Measurements from ENCODE around the gene C8G. TPM values are rescaled to one million over a fixed set of nuclear protein-coding genes. Genes with fewer than 3 reads are reported as not detected.

Gene C8G
- total and polyA plus RNA-seq, 2 of the 13 experiments (the other 11 are each of a cell fraction or from before 2014, with no cell fraction given), result 4.9 to 12.8 TPM

DNA sequence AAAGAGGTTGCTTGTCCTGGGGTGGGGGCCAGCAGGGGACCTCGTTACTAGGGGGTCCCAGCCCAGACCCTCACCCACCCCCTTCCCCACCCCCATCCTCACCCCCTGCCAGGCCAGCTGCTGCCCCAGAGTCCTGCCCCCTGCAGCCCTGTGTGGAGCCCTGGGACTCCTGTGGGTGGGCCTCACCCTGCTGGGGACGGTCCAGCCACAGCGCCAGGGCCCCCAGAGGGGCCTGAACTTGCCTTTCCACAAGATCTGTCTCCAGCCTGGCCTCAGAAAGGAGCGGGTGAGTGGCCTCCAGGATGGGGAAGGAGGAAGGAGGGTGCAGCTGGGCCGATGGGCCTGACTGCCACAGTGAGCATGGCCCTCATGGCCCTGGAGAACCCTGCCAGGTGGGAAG lies 24.7 kb downstream of the C8G start (continued):
- no peak for TF ChIP-seq ISL2 (CRISPR knock-in tag; IDR thresholded peaks at IDR 0.05)

- no peak overlapping the region for H3K4me2 ChIP-seq (ENCODE audit: low read depth, low read length)
- ATAC-seq, result no peak
- WGBS (ENCODE audit: low lambda C conversion rate), result no CpG with 5 or more reads among the region's 11 CpGs
- no peak overlapping the region for H3K27ac ChIP-seq (ENCODE audit: extremely low read length, insufficient read depth, low read length)
- no peak overlapping the region for H3K9ac ChIP-seq (ENCODE audit: insufficient read depth, low read depth, low read length)
- H3K27me3 ChIP-seq (ENCODE audit: control insufficient read depth in 1 of 2, insufficient read depth in 2 of 2, low read length in 2 of 2), result peaks cover 27 to 74% of the 10 kb centered on the region in 2 experiments
- ChIA-PET CTCF (ENCODE audit: low intra/inter-chr PET ratio, low total read pairs) (no interaction called here), POLR2A (interaction anchor here (1.2 kb wide), 1 partner anchor 22 kb away, joined by 5 read pairs; no protein-coding TSS in a partner anchor)
- no peak overlapping the region for H2AFZ ChIP-seq (ENCODE audit: low read length)
- H3K4me3 ChIP-seq (replicated peaks in 1 of 3; ENCODE audit: insufficient read depth in 1 of 3, low read depth in 2 of 3, low read length in 3 of 3), result no peak overlapping the region
- peaks cover 49% of the 10 kb centered on the region for H3K4me1 ChIP-seq (ENCODE audit: insufficient read depth, low read length)
- BruUV-seq (replicated peaks), result no TSS peak
- H3K9me3 ChIP-seq (ENCODE audit: low read length), result no peaks in the 10 kb centered on the region
- no peak for FAIRE-seq
- H3K36me3 ChIP-seq (replicated peaks in 1 of 2; ENCODE audit: control insufficient read depth in 1 of 2, insufficient read depth in 2 of 2, low read length in 2 of 2), result no peaks in the 10 kb centered on the region
- in situ Hi-C loops (cut with HindIII; ENCODE audit: extremely low pct_ligation_motif_present, low pct_unique_long_range_greater_than_20kb) (no loop called here), intact Hi-C loops (cut with micrococcal nuclease; ENCODE audit: unreplicated experiment) (no loop called here)
- TF ChIP-seq SP4 (CRISPR knock-in tag; IDR thresholded peaks at IDR 0.05), result no peak
- no peak for TF ChIP-seq ZNF24 (IDR thresholded peaks at IDR 0.05)
- TF ChIP-seq MAF1 (CRISPR knock-in tag; IDR thresholded peaks at IDR 0.05; ENCODE audit: borderline replicate concordance), result no peak
- TF ChIP-seq ZNF550 (CRISPR knock-in tag; IDR thresholded peaks at IDR 0.05; ENCODE audit: borderline replicate concordance), result no peak
- no peaks in the 10 kb centered on the region for H4K20me1 ChIP-seq (ENCODE audit: insufficient read depth, low read length)
- H3K79me2 ChIP-seq (ENCODE audit: insufficient read depth, low read length), result no peaks in the 10 kb centered on the region
- no peak for DNase-seq (ENCODE audit: low spot score)
Observed at GRCh38 chr9:136970361-136970760, 25.3 kb downstream of the C8G start.

DNA sequence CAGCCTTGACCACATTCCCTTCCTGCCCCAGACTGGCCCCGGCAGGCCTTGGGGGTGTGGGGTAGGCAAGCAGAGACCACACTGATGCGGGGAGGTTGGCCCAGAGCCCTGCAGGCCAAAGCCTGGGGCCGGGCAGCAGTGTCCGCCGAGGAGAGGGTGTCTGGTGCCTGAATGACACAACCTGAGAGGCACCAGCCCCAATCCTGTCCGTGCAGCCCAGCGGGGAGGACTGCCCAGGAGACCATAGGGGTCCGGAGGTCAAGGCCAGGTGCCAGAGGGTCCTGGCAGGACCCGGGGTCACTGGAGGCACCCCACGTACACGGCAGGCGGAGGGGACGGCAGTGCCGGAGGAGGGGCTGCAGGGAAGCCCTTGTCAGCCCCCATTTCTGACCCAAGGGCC lies 26.7 kb downstream of the C8G start:
- POLR2A ChIA-PET, result interaction anchor here (1.5 kb wide), 1 partner anchor 20 kb away, joined by 3 read pairs; the partner anchor contains the start of gene PAXX
- in situ Hi-C loops (cut with HindIII; ENCODE audit: extremely low pct_ligation_motif_present, low pct_unique_long_range_greater_than_20kb), result no loop called here
- H3K9ac ChIP-seq (ENCODE audit: insufficient read depth, low read depth, low read length), result no peak overlapping the region
- TF ChIP-seq, protein P1, sequence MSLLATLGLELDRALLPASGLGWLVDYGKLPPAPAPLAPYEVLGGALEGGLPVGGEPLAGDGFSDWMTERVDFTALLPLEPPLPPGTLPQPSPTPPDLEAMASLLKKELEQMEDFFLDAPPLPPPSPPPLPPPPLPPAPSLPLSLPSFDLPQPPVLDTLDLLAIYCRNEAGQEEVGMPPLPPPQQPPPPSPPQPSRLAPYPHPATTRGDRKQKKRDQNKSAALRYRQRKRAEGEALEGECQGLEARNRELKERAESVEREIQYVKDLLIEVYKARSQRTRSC (CRISPR knock-in tag; IDR thresholded peaks at IDR 0.05; ENCODE audit: low read depth), result peak; percentile 35; the same call in 1 of the 2 replicates
- TF ChIP-seq ZNF253 (CRISPR knock-in tag; IDR thresholded peaks at IDR 0.05; ENCODE audit: borderline replicate concordance), result no peak
- peak; percentile 16 for TF ChIP-seq XRCC5 (optimal IDR thresholded peaks at IDR 0.05; ENCODE audit: low read length)
- TF ChIP-seq MTA1 (CRISPR knock-in tag; IDR thresholded peaks at IDR 0.05; ENCODE audit: borderline replicate concordance), result 0 out of 2 replicates have a peak, but pooled peaks have one; percentile 55
- TF ChIP-seq, protein P2, sequence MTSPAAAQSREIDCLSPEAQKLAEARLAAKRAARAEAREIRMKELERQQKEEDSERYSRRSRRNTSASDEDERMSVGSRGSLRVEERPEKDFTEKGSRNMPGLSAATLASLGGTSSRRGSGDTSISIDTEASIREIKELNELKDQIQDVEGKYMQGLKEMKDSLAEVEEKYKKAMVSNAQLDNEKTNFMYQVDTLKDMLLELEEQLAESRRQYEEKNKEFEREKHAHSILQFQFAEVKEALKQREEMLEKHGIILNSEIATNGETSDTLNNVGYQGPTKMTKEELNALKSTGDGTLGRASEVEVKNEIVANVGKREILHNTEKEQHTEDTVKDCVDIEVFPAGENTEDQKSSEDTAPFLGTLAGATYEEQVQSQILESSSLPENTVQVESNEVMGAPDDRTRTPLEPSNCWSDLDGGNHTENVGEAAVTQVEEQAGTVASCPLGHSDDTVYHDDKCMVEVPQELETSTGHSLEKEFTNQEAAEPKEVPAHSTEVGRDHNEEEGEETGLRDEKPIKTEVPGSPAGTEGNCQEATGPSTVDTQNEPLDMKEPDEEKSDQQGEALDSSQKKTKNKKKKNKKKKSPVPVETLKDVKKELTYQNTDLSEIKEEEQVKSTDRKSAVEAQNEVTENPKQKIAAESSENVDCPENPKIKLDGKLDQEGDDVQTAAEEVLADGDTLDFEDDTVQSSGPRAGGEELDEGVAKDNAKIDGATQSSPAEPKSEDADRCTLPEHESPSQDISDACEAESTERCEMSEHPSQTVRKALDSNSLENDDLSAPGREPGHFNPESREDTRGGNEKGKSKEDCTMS (CRISPR knock-in tag; conservative IDR thresholded peaks at IDR 0.05), result no peak
- TF ChIP-seq ZBTB7B (CRISPR knock-in tag; IDR thresholded peaks at IDR 0.05), result peak; percentile 18; the same call in 1 of the 2 replicates
- TF ChIP-seq NR2F6 (IDR thresholded peaks at IDR 0.05), result no peak
- 0 out of 2 replicates have a peak, but pooled peaks have one; percentile 27 for TF ChIP-seq NR2F6 (CRISPR knock-in tag; IDR thresholded peaks at IDR 0.05)
- no peak for TF ChIP-seq ZSCAN20 (CRISPR knock-in tag; IDR thresholded peaks at IDR 0.05; ENCODE audit: borderline replicate concordance)
- WGBS (ENCODE audit: low lambda C conversion rate), result no CpG with 5 or more reads among the region's 14 CpGs
- no peaks in the 10 kb centered on the region for H3K36me3 ChIP-seq (replicated peaks in 1 of 2; ENCODE audit: control insufficient read depth in 1 of 2, insufficient read depth in 2 of 2, low read length in 2 of 2)
- H3K79me2 ChIP-seq (ENCODE audit: insufficient read depth, low read length), result no peaks in the 10 kb centered on the region
- ATAC-seq, result peak; percentile 14
- intact Hi-C loops (cut with micrococcal nuclease; ENCODE audit: unreplicated experiment), result no loop called here
- 0 out of 6 replicates have a peak overlapping the region, but pooled peaks of 1 of the 3 experiments have one; percentile 19 for H3K4me3 ChIP-seq (replicated peaks in 1 of 3; ENCODE audit: insufficient read depth in 1 of 3, low read depth in 2 of 3, low read length in 3 of 3)
- no peak for FAIRE-seq
- no peak for DNase-seq (ENCODE audit: low spot score)
- peaks cover 30 to 75% of the 10 kb centered on the region in 2 experiments for H3K27me3 ChIP-seq (ENCODE audit: control insufficient read depth in 1 of 2, insufficient read depth in 2 of 2, low read length in 2 of 2)
- CTCF ChIA-PET (ENCODE audit: low intra/inter-chr PET ratio, low total read pairs), result no interaction called here
- no peaks in the 10 kb centered on the region for H4K20me1 ChIP-seq (ENCODE audit: insufficient read depth, low read length)
- peak overlapping the region; percentile 39; the same call in 1 of the 2 replicates for H3K4me2 ChIP-seq (ENCODE audit: low read depth, low read length)
- no peak overlapping the region for H2AFZ ChIP-seq (ENCODE audit: low read length)
- no TSS peak for BruUV-seq (replicated peaks)
- peaks cover 40% of the 10 kb centered on the region for H3K4me1 ChIP-seq (ENCODE audit: insufficient read depth, low read length)
- no peaks in the 10 kb centered on the region for H3K9me3 ChIP-seq (ENCODE audit: low read length)
- H3K27ac ChIP-seq (ENCODE audit: extremely low read length, insufficient read depth, low read length), result no peak overlapping the region
